HG02973 (cell line): ENCODE results near the gene RB1.
"Not testable (repeated sequence)": the region's sequence is repeated elsewhere in the genome, so short reads cannot be mapped to it uniquely, and the experiment has no call there.

Source experiments
- ATAC-seq: cut with Tn5 transposase; IDR thresholded peaks from one replicate; pipeline ENCODE4 v1.9.1; 2021; ENCODE audit warnings: moderate library complexity; ENCODE audit not compliant: unreplicated experiment

RB1 gene

DNA sequence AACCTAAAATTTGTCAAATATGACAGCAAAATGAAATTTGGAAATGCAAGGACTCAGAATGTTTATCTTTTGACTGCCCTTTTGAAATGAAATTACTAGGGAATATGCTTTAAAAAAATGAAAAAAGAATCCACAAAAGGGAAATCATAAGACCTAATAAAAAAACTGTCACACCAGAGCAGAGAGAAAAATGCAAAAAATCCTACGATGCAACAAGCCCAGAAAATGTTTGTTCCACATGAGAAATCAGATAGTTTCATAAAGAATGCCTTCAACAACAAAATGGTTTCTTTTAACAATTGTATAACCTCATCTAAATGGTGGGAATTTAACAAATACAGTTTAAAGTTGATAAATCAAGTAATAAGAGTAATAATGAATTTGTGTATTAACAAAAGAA, 101.4 kb downstream of the RB1 start:
- ATAC-seq: no peak

DNA sequence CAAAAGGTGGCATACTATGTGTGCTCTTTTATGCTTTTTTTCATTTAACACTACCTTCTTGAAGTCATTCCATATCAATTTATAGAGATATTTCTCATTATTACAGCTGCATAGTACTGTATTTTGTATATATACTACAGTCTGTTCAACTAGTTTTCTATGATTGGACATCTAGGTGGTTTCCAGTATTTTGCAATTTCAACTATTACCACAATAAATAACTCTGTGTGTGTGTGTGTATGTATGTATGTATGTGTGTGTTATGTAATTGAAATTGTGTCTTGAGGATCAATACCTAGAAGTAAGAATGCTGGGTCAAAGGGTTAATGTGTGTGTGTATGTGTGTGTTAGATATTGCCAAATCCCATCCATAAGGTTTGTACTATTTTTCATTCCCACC, 102.3 kb downstream of the RB1 start:
- no peak for ATAC-seq

DNA sequence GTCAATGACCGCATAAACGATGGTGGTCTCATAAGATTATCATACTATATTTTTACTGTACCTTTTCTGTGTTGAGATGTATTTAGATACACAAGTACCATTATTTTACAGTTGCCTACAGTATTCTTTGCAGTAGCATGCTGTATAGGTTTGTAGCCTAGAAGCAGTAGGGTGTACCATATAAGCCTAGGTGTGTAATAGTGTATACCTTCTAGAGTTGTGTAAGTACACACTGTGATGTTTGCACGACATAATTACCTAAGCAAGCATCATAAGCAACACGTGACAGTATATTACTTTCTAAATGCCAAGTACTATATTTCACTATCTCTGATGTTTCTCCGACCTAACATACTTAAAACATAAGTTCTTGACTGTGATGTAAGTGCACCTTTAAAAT, 106.6 kb downstream of the RB1 start:
- ATAC-seq: no peak

DNA sequence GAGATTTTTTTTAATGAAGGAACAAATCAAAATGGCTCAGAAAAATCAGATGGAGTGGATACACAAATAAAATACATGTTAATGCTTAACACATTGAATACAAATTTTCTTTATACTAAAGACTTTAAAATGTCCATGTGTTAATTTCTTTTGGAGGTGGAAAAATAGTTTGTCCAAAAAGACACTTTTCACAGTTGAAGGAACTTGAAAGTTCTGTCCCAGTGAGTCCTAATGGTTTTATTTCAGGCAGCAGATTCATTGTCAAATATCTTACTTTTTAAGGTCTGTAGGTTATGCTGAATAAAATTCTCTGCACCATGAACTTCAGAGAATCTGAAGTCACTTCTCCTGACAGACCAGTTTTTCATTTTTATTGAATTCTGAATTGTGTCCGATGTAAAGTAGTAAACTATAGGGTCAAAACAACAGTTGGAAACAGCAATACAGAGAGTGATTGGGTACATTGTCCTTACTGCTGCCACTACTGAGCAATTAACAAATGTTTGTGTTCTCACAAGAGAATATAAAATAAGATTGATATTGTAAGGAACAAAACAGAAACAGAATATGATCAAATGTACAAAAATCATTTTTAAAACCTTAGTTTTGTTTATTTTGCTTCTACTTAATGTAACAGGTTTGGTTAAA, 107.7 kb downstream of the RB1 start:
- ATAC-seq: no peak

DNA sequence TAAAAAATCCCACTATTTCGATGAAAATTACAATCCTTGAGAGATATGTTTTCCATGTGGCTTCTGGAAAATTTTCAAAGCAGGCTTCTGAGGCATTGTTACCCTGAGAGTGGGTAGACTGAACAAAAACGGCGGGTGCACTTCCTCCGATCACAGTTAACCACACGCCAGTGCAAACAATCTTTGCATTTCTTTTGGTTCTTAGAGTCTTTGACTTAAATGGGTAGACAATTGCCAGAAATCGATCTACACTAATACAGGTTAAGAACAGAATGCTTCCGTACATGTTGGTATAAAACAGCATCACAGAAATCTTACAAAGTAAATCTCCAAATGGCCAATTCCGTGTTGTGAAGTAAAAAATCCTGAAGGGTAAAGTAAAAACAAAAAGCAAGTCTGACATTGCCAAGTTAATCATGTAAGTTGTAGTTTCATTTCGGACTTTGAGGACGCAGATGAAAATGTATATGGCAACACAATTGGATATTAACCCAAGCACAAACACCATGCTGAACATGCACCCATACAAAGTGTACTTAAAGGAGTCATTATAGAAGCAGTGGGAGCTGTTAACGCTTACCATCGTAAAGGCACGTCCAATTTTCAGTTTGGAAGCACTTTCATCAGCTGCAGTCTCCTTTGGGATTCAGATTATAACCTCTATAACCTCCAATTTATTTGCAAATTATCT, 108.4 kb downstream of the RB1 start:
- ATAC-seq: no peak

DNA sequence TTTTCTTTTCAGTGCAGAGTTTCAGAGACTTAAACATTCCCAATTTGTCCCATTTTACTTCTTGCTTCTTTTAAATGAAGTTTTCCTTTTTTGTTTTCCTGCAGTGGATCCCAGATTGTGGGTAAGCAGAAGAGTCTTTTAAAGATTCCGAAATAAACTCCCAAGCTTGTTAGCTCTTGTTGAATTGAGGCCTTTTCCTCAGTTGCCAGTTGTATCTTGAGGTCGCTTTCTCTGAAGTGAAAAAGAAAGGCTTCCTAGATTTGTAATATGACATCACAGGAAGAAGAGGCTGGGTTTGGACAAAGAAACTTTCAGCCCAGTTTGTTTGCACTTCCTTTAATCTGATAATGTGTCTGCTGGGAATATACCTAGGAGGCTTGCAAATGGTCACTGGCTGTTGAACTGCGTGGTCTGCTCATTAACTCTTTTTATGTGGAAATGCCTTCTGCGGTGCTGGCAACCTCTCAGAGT, 109.4 kb downstream of the RB1 start, which contains the start of gene LPAR6:
Gene LPAR6 (minus strand): TSS at position 233 of the 471 bp plus-strand sequence. CDS start 690 bp downstream, outside the sequence.
- no peak for ATAC-seq

DNA sequence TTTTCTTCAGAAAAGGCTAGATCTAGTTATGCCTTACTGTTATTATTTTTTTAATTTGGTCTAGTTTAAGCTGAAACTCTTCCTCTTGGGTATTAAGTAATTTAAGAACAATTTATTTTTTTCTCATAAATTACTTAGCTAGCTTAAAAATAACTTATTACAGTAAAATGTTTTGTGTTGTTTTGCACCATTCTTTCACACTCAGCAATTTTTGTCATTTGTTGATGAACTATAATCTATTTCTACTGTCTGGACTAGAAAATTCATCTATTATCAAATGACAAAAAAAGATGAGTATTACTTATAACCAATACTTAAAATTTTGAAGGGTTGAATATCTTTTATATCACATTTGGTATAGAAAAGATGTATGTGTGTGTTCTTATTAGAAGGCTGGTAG, 111.0 kb downstream of the RB1 start:
- no peak for ATAC-seq

DNA sequence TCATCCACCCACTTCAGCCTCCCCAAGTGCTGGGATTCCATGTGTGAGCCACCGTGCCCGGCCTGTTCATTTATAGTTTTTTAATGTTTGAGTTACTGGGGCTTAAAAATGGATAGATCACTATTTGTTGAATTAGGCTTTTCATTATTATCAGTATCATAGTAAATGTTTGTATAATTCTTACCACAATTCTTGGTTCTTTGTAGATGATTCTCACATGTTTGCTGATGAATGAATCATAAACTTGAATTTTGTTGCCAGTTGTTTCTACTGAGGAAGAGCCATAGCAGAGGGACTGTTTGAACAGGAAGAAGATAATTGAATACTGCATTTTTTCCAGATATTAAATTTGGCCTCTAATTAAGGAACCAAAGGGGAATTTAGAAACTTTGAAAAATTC, 112.0 kb downstream of the RB1 start:
- ATAC-seq: no peak

DNA sequence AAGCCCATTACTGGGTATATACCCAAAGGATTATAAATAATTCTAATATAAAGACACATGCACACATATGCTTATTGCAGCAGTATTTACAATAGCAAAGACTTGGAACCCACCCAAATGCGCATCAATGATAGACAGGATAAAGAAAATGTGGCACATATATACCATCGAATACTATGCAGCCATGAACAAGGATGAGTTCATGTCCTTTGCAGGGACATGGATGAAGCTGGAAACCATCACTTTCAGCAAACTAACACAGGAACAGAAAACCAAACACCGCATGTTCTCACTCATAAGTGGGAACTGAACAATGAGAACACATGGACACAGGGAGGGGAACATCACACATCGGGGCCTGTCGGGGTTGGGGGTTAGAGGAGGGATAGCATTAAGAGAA, 118.5 kb downstream of the RB1 start:
- not testable (repeated sequence) for ATAC-seq

DNA sequence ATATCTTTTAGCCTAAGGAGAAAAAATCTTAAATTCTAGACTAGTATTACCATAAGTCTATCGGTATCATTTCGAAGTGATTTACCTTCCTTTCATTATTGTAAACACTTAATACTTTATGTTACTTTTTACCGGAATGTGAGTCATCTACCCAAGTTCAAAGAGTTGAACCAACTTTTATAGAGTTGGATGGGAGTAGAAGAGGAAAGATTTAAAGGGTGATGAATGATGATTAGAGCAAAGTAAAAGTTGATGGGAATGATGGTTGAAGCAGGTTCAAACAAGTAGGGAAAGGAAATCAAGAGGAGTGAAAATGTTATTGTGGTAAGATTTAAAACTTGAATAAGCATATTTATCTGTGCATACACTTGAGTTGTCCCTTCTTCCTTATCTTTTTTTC, 120.7 kb downstream of the RB1 start:
- ATAC-seq: no peak

DNA sequence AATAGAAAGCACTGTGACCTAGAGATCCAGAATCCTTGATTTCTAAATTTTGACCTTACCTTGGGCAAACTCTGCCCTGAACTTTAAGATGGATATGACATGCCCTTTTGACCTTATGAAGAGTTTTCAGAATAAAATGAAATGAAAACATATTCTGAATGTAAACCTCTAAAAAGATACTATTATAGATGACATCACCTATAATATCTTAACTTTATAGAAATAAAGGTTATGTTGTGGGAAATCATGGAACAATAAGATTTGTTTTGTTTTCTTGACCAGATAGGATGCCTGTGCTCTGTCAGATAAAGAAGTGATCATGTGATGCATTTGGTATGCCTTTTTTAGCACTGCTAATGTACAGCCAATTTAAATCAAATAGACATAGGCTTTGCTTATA, 122.5 kb downstream of the RB1 start:
- ATAC-seq: no peak

DNA sequence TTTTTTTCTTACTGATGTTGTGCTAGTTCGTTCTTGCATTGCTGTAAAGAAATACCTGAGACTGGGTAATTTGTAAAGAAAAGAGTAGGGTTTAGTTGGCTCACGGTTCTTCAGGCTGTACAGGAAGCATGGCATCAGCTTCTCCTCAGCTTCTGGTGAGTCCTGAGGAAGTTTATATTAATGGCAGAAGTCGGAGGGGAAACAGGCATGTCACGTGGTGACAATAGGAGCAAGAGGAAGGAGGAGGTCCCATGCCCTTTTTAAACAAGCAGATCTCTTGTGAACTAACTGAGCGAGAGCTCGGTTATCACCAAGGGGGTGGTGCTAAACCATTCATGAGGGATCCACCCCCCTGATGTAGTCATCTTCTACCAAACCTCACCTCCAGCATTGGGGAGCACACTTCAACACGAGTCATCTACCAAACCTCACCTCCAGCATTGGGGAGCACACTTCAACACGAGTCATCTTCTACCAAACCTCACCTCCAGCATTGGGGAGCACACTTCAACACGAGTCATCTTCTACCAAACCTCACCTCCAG, 123.3 kb downstream of the RB1 start:
- ATAC-seq: not testable (repeated sequence)

DNA sequence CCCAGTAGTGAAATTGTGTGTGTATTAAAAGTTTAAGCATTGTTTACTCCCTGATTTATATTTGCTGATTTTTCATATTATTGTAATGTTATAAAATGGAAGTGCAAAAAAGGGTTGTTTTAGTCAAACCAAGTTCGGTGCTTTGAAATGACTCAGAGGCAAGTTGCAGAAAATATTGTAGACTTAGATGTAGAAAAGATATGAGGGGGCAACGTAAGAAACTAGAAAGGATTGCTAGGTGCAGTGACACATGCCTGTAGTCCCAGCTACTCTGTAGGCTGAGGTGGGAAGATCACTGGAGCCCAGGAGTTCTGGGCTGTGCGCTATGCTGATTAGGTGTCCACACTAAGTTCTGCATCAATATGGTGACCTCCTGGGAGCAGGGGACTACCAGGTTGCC, 125.5 kb downstream of the RB1 start:
- ATAC-seq: no peak

DNA sequence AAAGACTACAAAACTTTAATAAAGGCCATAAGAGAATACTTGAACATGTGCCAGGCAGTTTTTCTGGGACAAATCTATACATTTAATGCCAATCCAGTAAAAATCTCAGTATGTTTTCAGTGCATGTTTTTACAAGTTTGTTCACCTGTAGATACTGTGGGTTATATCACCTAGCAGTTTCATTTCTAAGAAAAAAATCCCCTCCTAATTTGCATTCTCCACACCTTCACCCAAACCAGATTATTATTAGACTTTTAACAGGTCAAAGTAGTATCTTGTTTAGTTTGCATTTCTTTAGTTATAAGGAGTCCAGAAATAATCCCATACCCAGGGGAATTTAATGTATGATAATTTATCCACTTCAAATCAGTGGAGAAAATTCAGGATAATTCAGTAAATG, 126.3 kb downstream of the RB1 start:
- no peak for ATAC-seq

DNA sequence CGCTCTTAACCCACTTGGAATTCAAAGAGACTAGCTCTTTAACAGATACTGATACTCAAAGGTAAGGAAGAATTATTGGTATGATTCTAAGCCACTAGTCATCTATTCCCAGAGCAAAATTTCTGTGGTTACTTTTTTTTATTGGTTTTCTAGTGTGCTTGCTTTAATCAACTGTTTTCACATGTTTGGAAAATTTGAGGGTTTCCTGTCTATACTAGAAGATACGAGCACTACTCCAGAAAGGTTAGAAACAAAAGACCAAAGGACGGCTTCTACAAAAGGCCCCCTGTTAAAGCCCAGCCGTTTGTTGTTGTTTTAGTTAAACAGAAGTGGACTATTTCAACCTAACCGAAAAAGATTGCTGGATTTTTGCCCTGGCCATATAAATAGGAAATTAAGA, 127.9 kb downstream of the RB1 start:
- no peak for ATAC-seq

DNA sequence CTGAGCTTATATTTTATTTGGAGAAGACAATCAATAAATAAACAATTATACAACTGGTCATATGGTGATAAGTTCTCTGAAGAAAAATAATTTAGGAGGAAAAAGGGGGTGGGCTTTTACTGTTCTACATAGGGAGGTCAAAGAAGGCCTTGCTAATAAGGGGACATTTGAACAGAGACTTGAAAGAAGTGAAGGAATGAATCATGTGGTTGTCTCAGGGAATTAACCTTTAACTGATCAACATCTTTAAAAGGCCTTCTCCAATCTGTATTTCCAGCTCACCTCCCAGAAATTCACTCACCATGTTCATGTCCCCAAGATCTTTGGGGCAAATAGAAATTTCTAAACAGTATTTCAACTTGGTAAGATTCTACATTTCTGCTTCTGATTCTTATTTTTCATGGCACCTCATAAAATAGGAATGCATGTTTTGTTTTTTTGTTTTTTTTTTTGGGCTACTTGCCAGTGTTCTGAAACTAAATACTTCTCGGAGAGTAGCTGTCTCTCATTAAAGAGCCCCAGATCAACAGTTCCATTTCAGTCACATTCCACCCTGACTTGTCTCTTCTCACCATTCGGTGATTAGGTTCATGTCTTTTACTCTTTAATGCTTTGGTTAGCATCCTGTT, 128.6 kb downstream of the RB1 start:
- ATAC-seq: no peak

DNA sequence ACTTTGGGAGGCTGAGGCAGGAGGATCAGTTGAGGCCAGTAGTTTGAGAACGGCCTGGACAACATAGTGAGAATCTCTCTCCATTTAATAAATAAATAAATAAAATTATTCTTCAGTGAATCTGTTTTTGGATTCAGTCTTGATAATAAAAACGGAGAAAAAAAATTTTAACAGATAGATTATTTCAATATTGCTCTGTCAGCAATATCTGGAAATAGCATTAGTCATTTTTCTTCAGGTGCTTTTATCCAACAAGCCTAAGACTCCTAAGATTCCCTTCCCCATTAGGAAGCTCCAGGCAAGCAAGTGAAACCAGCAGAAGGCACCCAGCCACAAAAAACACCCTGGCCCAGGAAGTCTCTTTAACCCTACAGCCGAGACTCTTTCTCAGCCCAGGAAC, 130.6 kb downstream of the RB1 start:
- ATAC-seq: no peak

DNA sequence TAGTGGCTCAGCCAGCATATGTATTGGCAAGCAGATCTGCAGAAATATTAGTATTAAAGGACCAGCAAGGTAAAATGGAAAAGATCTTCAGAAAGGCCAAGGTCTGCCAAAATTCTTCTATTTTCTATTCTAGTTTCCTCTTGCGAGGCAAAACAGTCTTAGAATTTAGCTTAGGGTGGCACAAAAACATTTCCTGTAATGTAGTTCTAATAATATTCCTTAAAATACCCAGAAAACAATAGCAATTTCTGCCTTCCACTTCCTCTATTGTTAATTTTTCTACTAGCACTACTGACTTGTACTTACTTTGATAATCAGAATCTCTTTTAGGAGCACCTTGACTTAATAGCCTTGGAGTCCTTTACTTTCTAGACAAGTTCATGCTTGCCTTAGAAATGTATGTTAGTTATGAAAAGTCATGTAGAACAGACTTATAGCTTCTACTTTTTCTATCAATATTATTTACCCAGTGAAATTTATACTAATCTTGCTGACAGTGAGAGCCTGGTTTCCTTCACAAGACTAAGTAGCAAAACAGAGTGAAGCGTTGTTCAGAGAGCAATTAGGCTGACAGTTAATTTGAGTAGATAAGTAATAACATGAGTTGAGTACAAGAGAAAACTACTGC, 133.2 kb downstream of the RB1 start:
- ATAC-seq: no peak

DNA sequence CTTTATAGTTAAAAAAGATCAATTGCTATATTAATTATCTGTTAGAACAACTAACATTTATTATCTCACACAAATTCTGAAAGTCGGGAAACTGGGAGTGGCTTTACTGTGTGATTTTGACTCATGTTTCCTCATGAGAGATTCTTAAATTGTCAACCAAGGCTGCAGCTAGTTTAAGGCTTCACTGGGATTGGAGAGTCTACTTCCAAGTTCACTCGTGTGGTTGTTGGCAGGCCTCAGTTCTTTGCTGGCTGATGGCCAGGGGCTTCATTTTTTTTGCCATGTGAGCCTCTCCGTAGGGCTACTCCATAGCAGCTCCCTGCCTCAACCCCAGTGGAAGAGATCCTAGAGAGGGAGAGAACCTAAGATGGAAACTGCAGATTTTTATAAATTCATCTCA, 133.8 kb downstream of the RB1 start:
- ATAC-seq: no peak

DNA sequence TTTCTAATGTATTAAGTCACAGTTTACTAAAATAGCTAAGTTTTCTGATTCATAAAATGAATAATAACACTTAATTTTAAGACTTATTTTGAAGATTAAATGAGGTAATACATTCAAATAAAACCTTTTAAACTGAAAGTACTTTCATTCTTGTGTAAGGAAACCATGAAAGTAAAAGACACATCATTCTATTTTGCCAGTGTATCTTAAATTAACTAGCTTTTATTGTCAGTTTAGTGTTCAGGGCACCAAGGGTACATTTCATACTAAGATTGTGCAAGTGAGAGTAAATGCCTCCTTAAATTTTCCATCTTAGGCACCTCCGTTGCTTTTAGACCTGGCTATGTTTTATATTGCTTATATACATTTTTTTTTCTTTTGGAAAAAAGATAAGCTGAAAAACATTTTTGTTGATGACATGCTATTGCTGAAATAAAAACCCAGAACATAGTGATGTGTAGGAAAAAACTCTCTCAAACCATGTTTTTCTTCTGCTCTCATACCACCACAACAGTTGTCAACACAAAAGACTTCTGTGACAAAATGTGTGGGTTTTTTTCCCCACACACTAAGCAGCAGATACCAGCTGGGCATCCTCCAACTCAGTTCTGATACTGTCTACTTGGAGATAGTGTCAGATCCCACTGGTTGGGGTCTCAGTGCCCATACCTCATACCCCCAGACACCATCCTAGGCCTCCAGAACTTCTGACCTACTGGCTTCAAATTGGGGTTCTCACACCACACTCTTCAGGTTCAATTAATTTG, 140.1 kb downstream of the RB1 start:
- ATAC-seq: no peak

DNA sequence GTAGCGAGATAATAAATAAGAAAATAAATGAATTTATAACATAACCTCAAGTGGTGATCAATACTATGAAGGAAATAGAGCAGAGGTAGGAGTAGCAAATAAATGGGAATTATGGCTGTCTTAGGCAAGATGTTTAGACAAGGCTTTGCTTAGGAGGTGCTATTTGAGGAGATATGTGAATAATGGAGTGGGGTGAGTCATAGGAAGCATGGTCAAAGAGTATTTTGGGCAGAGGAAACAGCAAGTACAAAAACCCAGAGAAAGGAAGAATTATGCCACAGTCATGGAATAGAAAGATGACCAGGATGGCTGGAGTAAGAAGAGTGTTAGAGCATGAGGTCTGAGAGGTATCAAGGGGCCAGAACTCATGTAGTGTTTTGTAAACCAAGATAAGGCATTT, 142.9 kb downstream of the RB1 start:
- no peak for ATAC-seq
